HG03565 (cell line): ENCODE data around the gene CFAP46.

Experiments used
- ATAC-seq: cut with Tn5 transposase; IDR thresholded peaks from one replicate; pipeline ENCODE4 v1.9.1; 2021; ENCODE audit warnings: mild to moderate bottlenecking, moderate library complexity; ENCODE audit not compliant: unreplicated experiment

CFAP46 gene

DNA sequence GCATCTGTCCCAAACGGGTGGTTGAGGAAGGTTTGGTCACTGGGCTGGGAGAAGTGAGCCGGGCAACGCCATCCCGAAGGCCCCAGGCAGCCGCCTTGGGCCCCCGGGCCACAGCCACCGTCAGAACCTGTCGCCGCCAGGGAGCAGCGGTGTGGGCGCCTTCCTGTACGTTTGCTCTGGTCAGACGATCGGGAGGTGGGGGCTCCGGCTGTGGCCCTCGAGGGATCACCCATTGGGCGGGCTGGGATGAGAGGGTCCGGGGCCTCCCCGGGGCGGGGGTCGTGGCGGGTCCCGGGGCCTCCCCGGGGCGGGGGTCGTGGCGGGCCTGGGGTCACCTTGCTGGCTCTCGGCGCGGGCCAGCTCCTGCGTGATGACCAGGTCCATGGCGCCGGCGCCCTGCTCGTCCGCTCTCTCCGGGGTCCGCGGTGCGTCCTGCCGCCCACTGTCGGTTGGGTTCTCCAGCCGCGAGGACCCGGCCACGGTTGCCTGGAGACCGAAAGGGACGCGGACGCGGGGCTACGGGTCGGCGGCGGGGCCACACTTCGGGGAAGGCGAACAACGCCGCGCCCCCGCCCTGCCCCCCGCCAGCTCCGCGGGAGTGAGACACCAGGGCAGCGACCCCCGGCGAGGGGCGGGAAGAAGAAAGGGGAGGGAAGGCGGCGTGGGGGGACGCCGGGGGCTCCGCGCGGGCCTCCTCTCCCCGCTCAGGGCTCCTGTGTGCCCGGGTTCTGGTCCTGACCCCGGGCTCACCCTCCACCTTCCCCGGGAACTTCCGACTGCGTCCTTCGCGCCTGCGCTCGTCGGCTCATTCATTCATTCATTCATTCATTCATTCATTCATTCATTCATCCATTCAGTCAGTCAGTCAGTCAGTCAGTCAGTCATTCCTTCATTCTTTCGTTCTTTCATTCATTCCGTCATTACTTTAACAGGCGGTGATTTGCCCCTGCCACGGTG is at the start of gene CFAP46:
TSS of gene CFAP46 (minus strand) at position 470 of the 957 bp plus-strand sequence. CDS start at position 384, 86 bp downstream.
- ATAC-seq: no peak

DNA sequence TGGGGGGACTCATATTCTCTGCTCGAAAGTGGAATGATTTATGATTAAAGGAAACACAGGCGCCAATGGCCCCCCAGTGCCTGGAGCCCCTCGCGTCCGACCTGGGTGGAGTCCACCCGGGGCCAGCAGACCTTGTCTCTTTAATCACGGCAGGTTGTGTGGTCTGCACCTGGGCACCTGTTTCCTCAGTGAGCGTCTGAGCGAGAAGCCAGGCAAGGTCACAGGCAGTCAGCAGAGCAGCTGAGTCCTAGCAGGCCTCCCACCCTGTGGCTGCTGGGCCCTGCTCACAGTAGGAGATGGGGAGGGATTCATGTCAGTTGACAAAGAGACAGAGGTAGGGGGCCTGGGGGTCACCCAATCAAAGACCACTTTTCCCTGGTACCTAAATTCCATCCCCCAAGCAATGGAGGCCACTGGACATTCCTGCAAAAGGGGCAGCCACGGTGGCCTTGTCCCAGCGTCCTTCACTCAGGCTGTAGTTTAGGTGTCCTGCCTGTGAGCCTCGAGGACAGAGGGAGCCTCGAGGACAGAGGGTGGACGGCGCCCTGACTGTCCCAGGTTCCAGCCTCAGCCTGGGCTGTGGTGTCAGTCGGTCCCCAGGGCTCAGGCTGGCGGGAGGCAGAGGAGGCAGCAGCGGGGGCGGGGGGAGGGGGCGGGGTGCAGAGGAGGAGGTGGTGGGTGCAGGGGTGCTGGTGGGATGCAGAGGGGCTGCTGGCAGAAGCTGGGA is 49.5 kb upstream of the CFAP46 start:
- ATAC-seq: no peak

DNA sequence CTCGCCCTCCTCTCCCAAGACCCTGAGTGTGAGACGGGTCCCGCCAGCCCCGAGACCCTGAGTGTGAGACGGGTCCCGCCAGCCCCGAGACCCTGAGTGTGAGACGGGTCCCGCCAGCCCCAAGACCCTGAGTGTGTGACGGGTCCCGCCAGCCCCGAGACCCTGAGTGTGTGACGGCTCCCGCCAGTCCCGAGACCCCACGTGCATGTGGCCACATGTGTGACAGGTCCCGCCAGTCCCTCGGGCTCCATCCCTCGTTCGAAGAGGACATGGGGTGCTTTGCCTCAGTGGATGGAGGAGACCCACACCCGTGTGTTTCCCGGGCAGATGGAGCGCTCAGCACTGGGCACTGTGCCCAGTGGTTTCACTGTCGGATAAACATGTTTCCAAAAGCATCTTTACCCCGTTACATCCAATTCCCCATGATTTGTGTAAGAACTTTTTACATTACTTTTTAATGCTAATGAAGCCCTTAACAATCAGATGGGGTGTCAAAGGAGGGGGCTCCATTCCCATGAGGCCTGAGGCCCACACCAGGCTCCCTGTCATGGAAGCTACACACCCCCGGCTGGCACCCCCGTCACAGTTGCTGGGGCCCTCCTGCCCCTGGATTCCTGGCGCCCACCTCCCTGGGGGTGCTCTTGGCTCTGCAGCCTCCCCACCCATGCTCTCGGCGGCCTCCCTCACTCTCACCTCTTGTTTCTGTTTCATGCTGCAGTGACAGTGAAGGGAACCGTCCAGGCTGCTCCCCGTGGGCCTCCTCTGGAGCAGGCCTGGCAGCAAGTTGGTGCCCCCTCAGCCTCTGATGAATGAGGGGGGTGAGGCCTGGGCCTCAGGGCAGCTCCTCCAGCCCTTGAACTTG is 48.5 kb upstream of the CFAP46 start:
- ATAC-seq: no peak

DNA sequence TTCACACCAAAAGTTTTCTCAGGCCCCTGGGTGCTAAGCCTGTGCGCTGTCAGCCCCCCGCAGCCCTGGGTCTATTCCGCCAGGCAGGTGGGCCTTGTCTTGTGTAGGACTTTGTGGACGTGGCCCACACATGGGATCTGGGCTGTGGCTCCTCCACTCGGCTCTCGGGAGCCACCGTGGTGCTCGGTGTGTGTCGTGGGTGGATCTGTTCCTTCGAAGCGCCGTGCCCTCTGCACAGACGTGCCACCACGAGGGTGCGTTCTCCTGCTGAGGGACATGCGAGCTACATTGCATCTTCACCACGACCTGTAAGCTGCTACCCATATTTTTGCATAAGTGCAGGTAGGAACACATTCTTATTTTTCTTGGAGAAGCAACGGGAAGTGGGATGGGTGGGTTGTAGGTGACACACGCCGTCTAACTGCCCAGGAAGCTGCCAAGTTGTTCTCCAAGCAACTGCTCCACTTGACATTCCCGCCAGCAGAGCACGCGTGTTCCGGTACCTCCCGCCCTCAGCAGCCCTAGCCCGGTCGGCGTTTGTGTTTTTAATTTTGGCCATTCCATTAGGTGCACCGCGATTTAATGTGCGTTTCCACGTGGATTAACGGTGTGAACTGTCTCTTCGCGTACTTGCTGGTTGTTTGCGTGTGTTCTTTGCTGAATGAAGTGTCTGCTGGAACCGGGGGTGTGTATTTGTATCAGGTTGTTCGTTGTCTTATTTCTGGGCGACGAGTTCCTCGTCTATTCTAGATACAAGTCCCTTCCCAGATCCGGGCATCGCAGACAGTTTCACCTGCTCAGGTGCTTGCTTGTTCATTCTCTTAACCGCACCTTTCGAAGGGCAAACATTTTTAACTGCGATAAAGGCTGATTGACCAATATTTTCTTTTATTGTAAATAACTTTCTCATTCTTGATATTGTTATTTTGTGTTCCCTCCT is 47.4 kb upstream of the CFAP46 start:
- ATAC-seq: no peak

DNA sequence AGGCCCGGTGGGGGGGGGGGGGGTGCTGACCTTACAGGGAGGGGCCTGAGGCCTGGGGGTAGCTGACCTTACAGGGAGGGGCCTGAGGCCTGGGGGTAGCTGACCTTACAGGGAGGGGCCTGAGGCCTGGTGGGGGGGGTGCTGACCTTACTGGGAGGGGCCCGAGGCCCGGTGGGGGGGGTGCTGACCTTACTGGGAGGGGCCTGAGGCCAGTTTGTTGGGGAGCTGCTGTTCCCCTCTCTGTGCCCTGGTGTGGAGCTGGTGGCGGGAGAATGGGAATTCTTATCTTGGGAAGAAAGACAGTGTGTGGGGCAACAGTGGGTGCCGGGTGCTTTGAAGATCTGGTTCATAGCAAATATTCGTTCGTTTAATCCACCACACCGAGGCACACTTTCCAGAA is 46.6 kb upstream of the CFAP46 start:
- ATAC-seq: no peak

DNA sequence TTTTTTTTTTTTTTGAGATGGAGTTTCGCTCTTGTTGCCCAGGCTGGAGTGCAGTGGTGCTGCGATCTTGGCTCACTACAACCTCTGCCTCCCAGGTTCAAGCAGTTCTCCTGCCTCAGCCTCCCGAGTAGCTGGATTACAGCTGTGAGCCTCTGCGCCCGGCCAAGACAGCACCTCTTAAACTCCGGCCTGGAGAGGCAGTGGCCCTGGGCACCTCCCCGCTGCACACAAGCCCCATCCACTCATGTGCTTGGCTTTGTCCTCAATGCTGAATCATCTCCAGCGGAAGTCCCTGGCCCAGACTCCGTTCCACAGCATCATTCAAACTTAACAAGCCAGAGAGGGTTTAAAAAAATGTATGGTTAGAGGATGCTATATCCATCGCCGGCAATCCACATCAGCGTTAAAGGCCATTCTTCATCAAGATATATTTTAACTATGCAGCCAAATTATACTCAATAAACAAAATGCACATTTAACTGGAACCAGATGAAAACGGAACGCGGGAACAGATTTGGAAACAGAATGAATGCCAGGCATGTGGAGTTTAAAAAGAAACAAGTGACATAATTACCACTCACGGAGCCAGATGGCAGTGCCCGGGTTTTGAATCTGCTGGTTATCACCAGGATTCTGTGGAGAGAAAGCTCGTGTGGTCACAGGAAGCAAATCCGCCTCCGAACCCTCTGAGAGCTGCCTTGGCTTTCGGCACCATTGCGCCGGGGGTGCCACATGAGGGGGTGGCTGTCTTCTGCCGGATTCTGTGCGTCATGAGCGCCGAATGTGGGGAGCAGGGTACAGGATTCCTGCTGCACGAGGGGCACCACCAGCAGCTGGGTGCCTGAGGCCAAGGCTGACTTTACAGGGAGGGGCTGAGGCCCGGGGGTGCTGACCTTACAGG is 45.6 kb upstream of the CFAP46 start:
- no peak for ATAC-seq

DNA sequence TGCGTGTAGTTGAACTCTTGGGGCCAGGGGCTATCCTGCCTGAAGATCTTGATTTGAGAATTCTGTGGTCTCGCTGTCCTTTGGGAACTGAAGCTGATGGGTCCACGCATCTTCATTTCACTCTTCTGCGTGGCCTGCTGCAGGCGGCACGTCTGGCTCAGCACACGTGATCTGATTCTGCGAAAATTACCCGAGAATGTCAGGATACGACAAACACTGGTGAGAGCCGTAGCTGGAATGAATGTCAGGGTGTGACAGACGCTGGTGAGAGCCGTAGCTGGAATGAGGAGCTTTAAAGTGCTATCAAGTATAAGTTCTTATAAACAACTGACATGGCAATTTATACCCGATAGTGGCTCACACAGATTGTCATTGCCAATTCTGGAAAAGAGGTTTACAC is 44.6 kb upstream of the CFAP46 start:
- ATAC-seq: no peak

DNA sequence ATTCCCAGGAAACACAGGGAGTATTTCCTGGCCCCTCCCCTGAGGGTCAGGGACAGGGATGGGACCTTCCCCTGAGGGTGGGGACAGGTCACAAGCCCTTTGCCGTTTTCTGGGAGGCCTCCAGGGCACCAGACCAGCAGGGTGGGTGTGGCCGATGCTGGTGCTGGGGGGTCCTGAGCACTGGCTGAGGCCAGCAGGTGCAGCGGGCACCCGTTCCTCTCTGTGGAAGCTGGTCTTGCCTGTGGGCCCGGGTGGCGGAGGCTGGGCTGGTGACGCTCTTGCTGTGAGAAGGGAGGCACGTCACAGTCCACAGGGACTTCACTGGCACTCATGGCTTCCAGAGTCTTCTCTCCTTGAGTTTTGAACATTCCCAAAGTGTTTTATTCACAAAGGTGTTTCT is 44.2 kb upstream of the CFAP46 start:
- ATAC-seq: no peak

DNA sequence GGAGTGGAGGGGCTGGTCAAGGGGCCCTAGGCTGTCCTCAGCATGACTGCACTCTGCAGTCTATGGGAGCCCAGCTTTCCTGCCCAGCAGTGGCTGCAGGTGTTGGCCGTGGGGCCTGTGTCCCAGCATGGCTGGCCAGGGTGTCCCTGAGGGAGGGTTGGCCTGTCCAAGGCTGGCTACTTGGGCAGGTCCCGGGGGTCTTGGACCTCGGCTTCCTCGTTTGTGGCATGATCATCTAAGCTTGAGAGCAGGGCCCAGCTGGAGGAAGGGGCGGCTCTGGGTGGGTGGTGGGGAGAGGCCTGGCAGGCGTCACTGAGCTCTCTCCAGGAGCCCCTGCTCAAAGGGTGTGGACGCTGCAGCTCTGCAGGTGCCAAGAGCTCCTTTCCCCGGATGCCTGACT is 43.7 kb upstream of the CFAP46 start:
- no peak for ATAC-seq

DNA sequence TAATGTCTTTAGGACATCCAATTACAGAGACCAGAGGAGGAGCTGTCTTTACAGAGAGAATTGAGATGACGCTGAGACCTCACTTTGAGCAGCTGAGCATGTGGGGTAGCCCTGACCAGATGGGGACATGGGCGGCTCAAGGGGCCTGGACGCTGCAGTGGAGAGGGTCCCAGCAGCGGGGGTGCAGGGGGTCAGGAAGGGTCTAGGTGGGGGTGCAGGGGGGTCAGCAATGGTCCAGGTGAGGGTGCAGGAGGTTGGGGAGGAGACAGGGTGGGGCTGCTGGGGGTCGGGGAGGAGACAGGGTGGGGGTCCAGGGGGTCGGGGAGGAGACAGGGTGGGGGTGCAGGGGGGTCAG is 43.2 kb upstream of the CFAP46 start:
- no peak for ATAC-seq

DNA sequence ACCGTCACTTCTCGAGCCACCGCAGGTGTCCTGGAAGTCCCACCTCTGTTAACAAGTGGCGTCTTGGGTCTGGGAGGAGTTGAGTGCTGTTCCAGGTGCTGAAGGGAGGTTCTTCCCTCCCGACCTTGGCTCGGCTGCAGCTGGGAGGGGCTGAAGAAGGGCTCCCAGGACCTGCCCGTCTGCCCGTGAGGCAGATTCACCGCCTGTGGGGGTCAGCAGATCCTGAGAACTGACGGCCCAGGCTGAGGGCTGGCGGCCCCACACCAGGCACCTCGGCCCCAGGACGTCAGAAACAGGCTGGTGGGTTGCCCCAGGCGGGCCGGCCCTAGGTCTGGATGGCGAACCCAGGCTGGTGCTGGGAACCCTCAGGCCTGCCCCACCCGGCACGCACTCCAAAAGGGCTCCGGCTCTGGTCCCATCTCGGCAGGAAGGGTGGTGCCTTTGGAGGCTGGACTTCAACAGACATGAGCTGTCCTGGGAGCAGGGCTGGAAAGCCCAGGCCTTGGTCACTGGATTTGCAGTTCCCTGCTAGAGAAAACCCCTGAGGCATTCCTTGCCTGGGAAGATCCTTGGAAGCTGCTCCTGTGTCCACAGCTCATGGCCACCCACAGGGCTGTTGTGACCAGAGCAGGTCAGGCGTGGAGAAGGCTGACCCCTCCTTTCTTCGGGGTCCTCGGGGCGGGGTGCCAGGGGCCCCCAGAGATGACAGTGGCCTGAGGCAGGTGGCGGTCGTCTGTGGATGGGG is 42.6 kb upstream of the CFAP46 start:
- ATAC-seq: no peak

DNA sequence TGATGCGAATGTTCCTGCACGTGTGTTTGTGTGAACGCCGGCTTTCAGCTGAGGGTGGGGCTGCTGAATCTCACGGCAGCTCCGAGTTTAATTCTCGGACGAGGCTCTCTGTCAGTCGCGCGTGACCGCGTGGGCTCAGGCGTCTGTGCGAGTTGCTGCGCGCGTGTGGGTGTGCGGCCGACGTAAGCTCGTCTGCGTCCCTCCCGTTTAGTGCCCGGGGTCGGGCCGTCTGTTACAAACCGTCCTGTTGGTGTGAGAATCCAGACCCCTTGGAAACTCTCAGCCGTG is 41.6 kb upstream of the CFAP46 start:
- ATAC-seq: no peak

DNA sequence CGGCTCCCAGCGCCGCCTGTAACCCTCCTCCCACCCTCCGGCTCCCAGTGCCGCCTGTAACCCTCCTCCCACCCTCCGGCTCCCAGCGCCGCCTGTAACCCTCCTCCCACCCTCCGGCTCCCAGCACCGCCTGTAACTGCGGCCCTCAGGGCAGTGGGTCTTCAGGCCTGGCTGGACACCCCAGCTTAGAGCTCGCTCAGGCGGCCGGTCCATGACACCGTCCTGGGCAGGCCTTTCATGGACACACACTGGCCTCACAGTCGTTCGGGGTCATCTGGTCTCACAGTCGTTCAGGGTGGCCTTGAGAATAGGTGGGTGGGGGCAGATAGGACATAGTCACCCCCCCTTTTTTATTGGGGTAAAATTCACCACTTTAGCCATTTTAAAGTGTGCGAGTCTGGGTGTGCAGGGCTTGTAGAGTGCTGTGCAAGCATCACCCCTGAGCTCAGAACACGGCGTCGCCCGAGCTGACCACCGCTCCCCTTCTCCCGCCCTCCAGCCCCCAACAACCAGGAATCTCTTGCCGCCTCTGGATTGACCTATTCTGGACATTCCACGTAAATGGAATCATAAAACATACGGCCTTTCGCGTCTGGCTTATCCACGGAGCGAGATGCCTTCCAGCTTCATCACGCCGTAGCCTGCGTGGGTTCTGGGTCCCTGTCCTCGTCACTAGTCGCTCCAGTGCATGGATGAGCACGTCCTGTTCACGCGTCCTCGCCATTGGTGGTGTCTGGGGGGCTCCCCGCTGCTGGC is 41.1 kb upstream of the CFAP46 start:
- ATAC-seq: no peak

DNA sequence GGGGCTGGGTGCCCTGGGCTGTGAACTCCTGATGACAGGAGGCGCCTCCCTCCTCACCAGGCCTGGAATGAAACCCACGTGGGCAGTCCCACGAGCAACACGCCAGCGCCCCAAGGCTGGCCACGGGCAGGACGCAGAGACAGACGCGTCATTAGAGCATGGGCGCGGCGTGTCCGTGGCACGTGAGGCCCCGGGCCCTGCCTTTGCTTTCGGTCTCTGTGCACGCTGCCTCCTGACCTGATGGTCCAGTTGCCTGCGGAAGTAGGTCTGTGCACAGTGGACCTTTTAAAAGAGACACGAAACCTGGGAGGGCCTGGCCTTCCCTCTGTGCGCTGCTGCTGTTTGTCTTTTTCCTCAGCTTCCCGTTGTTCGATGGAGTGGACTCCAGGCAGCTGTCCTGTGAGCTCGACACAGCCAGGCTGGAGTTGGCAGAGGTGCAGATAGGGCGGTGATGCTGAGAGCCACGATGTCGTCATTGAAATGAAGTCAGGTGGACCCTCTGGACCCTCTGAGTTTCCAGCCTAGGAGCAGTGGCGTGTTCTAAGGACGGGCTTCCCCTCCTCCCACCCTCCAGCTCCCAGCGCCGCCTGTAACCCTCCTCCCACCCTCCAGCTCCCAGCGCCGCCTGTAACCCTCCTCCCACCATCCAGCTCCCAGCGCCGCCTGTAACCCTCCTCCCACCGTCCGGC is 40.1 kb upstream of the CFAP46 start:
- no peak for ATAC-seq

DNA sequence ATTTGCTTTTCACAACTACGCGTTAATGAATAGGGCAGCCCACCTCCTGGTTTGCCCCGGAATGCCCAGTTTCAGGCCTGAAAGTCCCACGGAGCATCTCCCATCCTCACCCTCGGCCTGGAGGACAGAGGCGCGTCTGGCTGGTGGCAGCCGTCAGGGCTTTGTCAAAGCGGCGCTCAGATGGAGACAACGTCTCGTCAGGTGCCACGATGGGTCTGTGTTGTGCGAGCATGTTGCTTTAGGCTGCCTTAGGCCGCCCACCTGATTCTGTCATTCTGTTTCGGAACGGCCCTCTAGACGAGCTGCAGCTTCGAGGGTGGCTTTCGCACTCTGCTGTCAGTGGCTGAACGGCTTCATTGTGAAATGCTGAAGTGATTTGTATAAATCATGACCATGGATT is 39.4 kb upstream of the CFAP46 start:
- no peak for ATAC-seq

DNA sequence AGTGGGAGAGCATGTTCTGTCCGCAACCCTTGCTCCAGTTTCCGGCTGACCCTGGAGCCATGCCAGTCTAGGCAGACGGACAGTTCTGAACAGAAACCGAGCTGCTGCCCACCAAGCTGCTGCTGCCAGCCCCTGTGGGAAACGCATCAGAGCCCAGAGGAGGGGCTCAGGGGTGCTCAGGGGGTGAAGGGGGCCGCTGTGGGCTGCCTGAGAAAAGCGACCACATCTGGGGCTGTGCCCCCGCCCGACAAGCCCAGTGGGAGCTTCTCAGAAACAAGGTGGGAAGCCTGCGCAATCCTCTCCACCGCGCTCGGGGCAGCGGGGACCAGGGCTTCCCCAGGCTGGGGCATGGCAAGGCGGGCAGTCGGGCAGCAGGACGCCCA is 38.8 kb upstream of the CFAP46 start:
- ATAC-seq: no peak

DNA sequence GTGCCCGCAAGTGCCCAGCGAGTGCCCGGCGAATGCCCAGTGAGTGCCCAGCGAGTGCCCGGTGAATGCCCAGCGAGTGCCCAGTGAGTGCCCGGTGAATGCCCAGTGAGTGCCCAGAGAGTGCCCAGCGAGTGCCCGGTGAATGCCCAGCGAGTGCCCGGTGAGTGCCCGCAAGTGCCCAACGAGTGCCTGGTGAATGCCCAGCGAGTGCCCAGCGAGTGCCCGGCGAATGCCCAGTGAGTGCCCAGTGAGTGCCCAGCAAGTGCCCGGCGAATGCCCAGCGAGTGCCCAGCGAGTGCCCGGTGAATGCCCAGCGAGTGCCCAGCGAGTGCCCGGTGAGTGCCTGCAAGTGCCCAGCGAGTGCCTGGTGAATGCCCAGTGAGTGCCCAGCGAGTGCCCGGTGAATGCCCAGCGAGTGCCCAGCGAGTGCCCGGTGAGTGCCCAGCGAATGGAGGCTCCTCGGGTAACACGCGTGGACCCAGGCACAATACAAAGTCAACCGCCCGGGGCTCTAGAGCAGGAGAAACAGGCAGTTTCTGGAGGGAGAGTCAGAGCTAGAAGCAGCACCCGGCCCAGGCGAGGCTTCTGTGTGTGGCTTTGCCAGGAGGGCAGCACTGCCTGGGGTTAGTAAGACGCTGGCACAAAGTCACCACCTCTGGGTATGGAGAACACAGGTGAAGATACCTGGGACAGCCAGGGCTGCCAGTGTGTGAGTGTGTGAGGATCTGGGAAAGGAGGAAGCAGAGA is 38.2 kb upstream of the CFAP46 start:
- ATAC-seq: no peak
